ENCODE results near the gene GNG10.

Gene GNG10

GRCh38 chr9:111700776-111701175 is 39.4 kb downstream of the GNG10 start:
- H3K4me1 ChIP-seq (ENCODE audit: control insufficient read depth, insufficient read depth, low read length), result no peaks in the 10 kb centered on the region
- no peaks in the 10 kb centered on the region for H3K36me3 ChIP-seq (ENCODE audit: control insufficient read depth in 2 of 2, insufficient read depth in 1 of 2, low read length in 2 of 2)
- H3K27ac ChIP-seq (ENCODE audit: extremely low read depth, low read depth, low read length), result no peak overlapping the region
- H3K9me3 ChIP-seq (ENCODE audit: control insufficient read depth, insufficient read depth, low read depth, low read length), result no peaks in the 10 kb centered on the region
- POLR2A ChIA-PET, result no interaction called here
- TF ChIP-seq ZBTB26 (tag by site-specific recombination; optimal IDR thresholded peaks at IDR 0.05) (no peak), ZNF654 (tag by site-specific recombination; IDR thresholded peaks at IDR 0.05; ENCODE audit: low read depth) (no peak), ZNF76 (tag by site-specific recombination; IDR thresholded peaks at IDR 0.05; ENCODE audit: borderline replicate concordance, low read depth) (no peak), ATF2 (tag by site-specific recombination; IDR thresholded peaks at IDR 0.05; ENCODE audit: low read depth) (no peak), PRDM1 (tag by site-specific recombination; IDR thresholded peaks at IDR 0.05) (no peak), YY2 (tag by site-specific recombination; IDR thresholded peaks at IDR 0.05) (no peak)
- CTCF ChIA-PET, result interaction anchor here (1.0 kb wide), 1 partner anchor 661 kb away, joined by 3 read pairs; no protein-coding TSS in a partner anchor
- no peak overlapping the region for H3K4me3 ChIP-seq (ENCODE audit: low read depth, low read length)

GRCh38 chr9:111704503-111704902 is 43.1 kb downstream of the GNG10 start:
- H3K27ac ChIP-seq (ENCODE audit: extremely low read depth, low read depth, low read length), result no peak overlapping the region
- no peaks in the 10 kb centered on the region for H3K9me3 ChIP-seq (ENCODE audit: control insufficient read depth, insufficient read depth, low read depth, low read length)
- POLR2A ChIA-PET, result no interaction called here
- no peak overlapping the region for H3K4me3 ChIP-seq (ENCODE audit: low read depth, low read length)
- CTCF ChIA-PET, result interaction anchor here (1.4 kb wide), 1 partner anchor 106 kb away, joined by 5 read pairs; no protein-coding TSS in a partner anchor
- H3K4me1 ChIP-seq (ENCODE audit: control insufficient read depth, insufficient read depth, low read length), result no peaks in the 10 kb centered on the region
- TF ChIP-seq ZNF266 (tag by site-specific recombination; IDR thresholded peaks at IDR 0.05; ENCODE audit: low read depth), result no peak
- H3K36me3 ChIP-seq (ENCODE audit: control insufficient read depth in 2 of 2, insufficient read depth in 1 of 2, low read length in 2 of 2), result no peaks in the 10 kb centered on the region

- H3K27ac ChIP-seq (ENCODE audit: extremely low read depth, low read depth, low read length), result no peak overlapping the region
- ChIA-PET POLR2A (no interaction called here), CTCF (interaction anchor here (1.1 kb wide), 1 partner anchor 370 kb away, joined by 3 read pairs; no protein-coding TSS in a partner anchor)
- H3K9me3 ChIP-seq (ENCODE audit: control insufficient read depth, insufficient read depth, low read depth, low read length), result no peaks in the 10 kb centered on the region
- no peak for TF ChIP-seq HIC1 (tag by site-specific recombination; IDR thresholded peaks at IDR 0.05)
- no peak for TF ChIP-seq PRDM4 (tag by site-specific recombination; IDR thresholded peaks at IDR 0.05)
- TF ChIP-seq OSR2 (tag by site-specific recombination; IDR thresholded peaks at IDR 0.05), result no peak
- no peaks in the 10 kb centered on the region for H3K36me3 ChIP-seq (ENCODE audit: control insufficient read depth in 2 of 2, insufficient read depth in 1 of 2, low read length in 2 of 2)
- H3K4me3 ChIP-seq (ENCODE audit: low read depth, low read length), result no peak overlapping the region
- H3K4me1 ChIP-seq (ENCODE audit: control insufficient read depth, insufficient read depth, low read length), result no peaks in the 10 kb centered on the region
These were observed 50.1 kb downstream of the GNG10 start for GRCh38 chr9:111711548-111711947.

GRCh38 chr9:111712369-111712768 is 51.0 kb downstream of the GNG10 start:
- Histone ChIP-seq H3K36me3 (ENCODE audit: control insufficient read depth in 2 of 2, insufficient read depth in 1 of 2, low read length in 2 of 2) (no peaks in the 10 kb centered on the region), H3K4me3 (ENCODE audit: low read depth, low read length) (no peak overlapping the region), H3K4me1 (ENCODE audit: control insufficient read depth, insufficient read depth, low read length) (no peaks in the 10 kb centered on the region), H3K9me3 (ENCODE audit: control insufficient read depth, insufficient read depth, low read depth, low read length) (no peaks in the 10 kb centered on the region), H3K27ac (ENCODE audit: extremely low read depth, low read depth, low read length) (no peak overlapping the region)
- ChIA-PET CTCF (interaction anchor here (1.1 kb wide), 1 partner anchor 369 kb away, joined by 3 read pairs; no protein-coding TSS in a partner anchor), POLR2A (no interaction called here)
- TF ChIP-seq ELK4 (IDR thresholded peaks at IDR 0.05; ENCODE audit: borderline replicate concordance, low read depth, low read length) (no peak), ZNF362 (tag by site-specific recombination; IDR thresholded peaks at IDR 0.05) (no peak), ZNF521 (tag by site-specific recombination; IDR thresholded peaks at IDR 0.05) (no peak), ZSCAN4 (tag by site-specific recombination; IDR thresholded peaks at IDR 0.05) (no peak), ZNF24 (tag by site-specific recombination; IDR thresholded peaks at IDR 0.05) (no peak)
